ENCODE measurements around the gene AVEN. TPM values are rescaled to one million over a fixed set of nuclear protein-coding genes. Genes with fewer than 3 reads are reported as not detected.

AVEN gene
- polyA plus RNA-seq, 2 donors: 8.2 to 11.1 TPM

DNA sequence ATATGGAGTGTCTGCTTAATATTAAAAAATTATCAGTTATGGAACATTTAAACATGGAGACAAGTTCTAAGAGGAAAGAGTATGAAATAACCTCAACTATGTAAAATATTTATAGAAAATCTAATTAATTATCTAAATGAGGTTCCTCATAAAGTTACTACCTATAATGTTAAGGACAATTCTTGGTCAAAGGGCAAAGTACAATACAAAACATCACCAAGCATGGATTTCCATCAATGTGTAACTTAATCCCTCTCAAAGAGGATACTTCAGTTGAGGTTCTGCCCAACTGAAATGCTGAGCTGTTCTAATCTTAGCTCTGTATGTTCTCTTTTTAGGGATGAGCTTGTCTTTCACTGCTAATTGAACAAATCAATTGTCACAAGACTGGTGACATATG, 126.7 kb downstream of the AVEN start:
- no peaks in the 10 kb centered on the region for H3K36me3 ChIP-seq (ENCODE audit: control insufficient read depth in 2 of 2, insufficient read depth in 2 of 2, low read length in 1 of 2)
- H3K4me1 ChIP-seq (ENCODE audit: control insufficient read depth in 2 of 2, insufficient read depth in 2 of 2, low read length in 1 of 2): peaks cover 0 to 6% of the 10 kb centered on the region in 2 donors
- no peak overlapping the region for H3K4me3 ChIP-seq (ENCODE audit: low read depth in 1 of 2, low read length in 2 of 2)
- no peak overlapping the region for H3K27ac ChIP-seq (ENCODE audit: low read depth in 2 of 2, low read length in 1 of 2)
- H3K27me3 ChIP-seq (ENCODE audit: control insufficient read depth in 1 of 2, insufficient read depth in 2 of 2, low read length in 2 of 2): no peaks in the 10 kb centered on the region
- H3K9me3 ChIP-seq (ENCODE audit: control insufficient read depth in 2 of 2, insufficient read depth in 1 of 2, low read depth in 1 of 2, low read length in 1 of 2): no peaks in the 10 kb centered on the region

DNA sequence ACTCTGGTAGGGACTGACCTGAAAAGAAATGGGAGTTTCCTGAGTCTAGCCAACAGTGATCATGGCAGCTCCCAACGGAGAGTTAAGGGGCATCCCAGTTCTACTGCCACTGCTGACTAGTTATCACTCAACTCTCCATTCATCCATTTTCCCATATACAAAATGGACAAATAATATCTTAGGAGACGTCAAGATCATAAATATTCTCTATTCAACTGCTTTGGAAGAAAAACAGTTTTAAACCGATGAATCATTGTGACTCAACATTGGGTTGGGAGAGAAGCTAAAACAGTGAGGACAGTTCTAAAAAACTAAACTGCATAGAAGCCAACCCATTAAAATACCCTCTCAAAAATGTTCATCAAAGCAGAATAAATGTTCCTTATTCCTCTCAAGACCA, 128.3 kb downstream of the AVEN start:
- H3K27ac ChIP-seq (ENCODE audit: low read depth in 2 of 2, low read length in 1 of 2): no peak overlapping the region
- no peaks in the 10 kb centered on the region for H3K36me3 ChIP-seq (ENCODE audit: control insufficient read depth in 2 of 2, insufficient read depth in 2 of 2, low read length in 1 of 2)
- H3K4me1 ChIP-seq (ENCODE audit: control insufficient read depth in 2 of 2, insufficient read depth in 2 of 2, low read length in 1 of 2): peaks cover 0 to 4% of the 10 kb centered on the region in 2 donors
- no peaks in the 10 kb centered on the region for H3K27me3 ChIP-seq (ENCODE audit: control insufficient read depth in 1 of 2, insufficient read depth in 2 of 2, low read length in 2 of 2)
- no peak overlapping the region for H3K4me3 ChIP-seq (ENCODE audit: low read depth in 1 of 2, low read length in 2 of 2)
- H3K9me3 ChIP-seq (ENCODE audit: control insufficient read depth in 2 of 2, insufficient read depth in 1 of 2, low read depth in 1 of 2, low read length in 1 of 2): no peaks in the 10 kb centered on the region
- 75 to 79% methylated on average over 3 of the region's 3 CpGs for WGBS, 2 donors

DNA sequence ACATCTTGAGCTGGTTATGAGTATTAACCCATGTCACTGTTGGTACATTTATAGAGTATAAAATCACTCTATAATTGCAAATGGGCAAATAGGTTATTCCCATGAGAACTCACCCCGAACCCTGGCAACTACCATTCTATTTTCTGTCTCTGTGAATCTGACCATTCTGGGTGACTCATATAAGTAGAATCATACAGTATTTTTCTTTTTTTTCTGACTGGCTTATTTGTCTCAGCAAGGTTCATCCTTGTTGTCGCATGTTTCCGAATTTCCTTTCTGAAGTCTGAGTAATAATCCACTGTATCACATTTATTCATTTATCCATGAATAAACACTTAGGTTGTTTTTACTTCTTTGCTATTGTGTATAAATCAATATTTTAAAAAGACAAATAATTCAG, 130.6 kb downstream of the AVEN start:
- no peak overlapping the region for H3K4me3 ChIP-seq (ENCODE audit: low read depth in 1 of 2, low read length in 2 of 2)
- no peaks in the 10 kb centered on the region for H3K36me3 ChIP-seq (ENCODE audit: control insufficient read depth in 2 of 2, insufficient read depth in 2 of 2, low read length in 1 of 2)
- H3K27ac ChIP-seq (ENCODE audit: low read depth in 2 of 2, low read length in 1 of 2): no peak overlapping the region
- H3K4me1 ChIP-seq (ENCODE audit: control insufficient read depth in 2 of 2, insufficient read depth in 2 of 2, low read length in 1 of 2): no peaks in the 10 kb centered on the region
- 68 to 72% methylated on average over 3 of the region's 3 CpGs for WGBS, 2 donors
- H3K9me3 ChIP-seq (ENCODE audit: control insufficient read depth in 2 of 2, insufficient read depth in 1 of 2, low read depth in 1 of 2, low read length in 1 of 2): no peaks in the 10 kb centered on the region
- no peaks in the 10 kb centered on the region for H3K27me3 ChIP-seq (ENCODE audit: control insufficient read depth in 1 of 2, insufficient read depth in 2 of 2, low read length in 2 of 2)

DNA sequence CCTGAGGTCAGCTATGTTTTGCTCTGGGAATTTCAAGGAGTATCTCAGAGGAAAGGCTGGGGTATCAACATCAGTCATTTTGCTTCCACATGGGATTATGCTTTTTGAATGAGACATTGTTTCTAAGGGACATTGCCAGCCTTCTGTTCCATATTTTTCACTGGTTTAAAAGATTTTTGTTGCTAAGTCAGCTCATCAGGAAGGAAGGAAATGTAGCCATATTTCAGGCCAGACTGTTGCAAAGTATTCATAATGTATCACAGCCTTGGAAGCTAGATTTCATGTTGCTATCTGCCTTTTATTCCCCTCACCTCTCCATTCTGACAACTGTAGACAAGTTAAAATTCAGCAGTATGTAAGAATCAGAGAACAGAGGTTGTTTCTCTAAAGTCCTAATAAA, 131.7 kb downstream of the AVEN start:
- no peak overlapping the region for H3K4me3 ChIP-seq (ENCODE audit: low read depth in 1 of 2, low read length in 2 of 2)
- no peaks in the 10 kb centered on the region for H3K27me3 ChIP-seq (ENCODE audit: control insufficient read depth in 1 of 2, insufficient read depth in 2 of 2, low read length in 2 of 2)
- H3K27ac ChIP-seq (ENCODE audit: low read depth in 2 of 2, low read length in 1 of 2): no peak overlapping the region
- no peaks in the 10 kb centered on the region for H3K9me3 ChIP-seq (ENCODE audit: control insufficient read depth in 2 of 2, insufficient read depth in 1 of 2, low read depth in 1 of 2, low read length in 1 of 2)
- no peaks in the 10 kb centered on the region for H3K36me3 ChIP-seq (ENCODE audit: control insufficient read depth in 2 of 2, insufficient read depth in 2 of 2, low read length in 1 of 2)
- no peaks in the 10 kb centered on the region for H3K4me1 ChIP-seq (ENCODE audit: control insufficient read depth in 2 of 2, insufficient read depth in 2 of 2, low read length in 1 of 2)

DNA sequence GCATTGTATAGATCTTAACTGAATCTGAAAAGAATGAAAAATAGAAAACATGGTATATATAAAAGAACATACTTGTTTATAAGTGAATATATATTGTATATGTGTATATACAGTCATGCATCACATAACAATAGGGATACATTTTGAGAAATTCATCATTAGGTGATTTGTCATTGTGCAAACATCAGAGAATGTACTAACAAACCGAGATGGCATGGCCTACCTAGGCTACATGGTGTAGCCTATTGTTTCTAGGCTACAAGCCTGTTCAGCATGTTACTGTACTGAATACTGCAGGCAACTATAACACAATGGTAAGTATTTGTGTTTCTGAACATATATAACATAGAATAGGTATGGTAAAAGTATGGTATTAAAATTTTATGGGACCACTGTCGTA, 135.3 kb downstream of the AVEN start:
- Histone ChIP-seq H3K4me3 (ENCODE audit: low read depth in 1 of 2, low read length in 2 of 2) (no peak overlapping the region), H3K9me3 (ENCODE audit: control insufficient read depth in 2 of 2, insufficient read depth in 1 of 2, low read depth in 1 of 2, low read length in 1 of 2) (no peaks in the 10 kb centered on the region), H3K4me1 (ENCODE audit: control insufficient read depth in 2 of 2, insufficient read depth in 2 of 2, low read length in 1 of 2) (no peaks in the 10 kb centered on the region), H3K27me3 (ENCODE audit: control insufficient read depth in 1 of 2, insufficient read depth in 2 of 2, low read length in 2 of 2) (no peaks in the 10 kb centered on the region), H3K36me3 (ENCODE audit: control insufficient read depth in 2 of 2, insufficient read depth in 2 of 2, low read length in 1 of 2) (no peaks in the 10 kb centered on the region), H3K27ac (ENCODE audit: low read depth in 2 of 2, low read length in 1 of 2) (no peak overlapping the region)
- WGBS, 2 donors: 77 to 94% methylated on average over 2 of the region's 2 CpGs

DNA sequence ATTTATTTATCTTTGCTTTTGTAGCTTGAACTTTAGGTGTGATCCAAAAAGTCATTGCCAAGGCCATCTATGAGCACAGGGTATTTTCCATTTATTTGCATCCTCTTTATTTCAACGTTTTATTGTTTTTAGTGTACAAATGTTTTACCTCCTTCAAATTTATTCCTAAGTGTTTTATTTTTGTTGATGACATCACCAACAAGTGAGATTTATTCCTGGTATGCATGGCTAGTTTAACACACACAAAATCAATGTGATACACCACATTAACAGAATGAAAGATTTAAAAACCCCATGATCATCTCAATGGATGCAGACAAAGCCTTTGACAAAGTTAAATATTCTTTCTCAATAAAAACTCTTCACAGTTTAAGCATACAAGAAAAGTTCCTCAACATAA, 137.0 kb downstream of the AVEN start:
- H3K4me1 ChIP-seq (ENCODE audit: control insufficient read depth in 2 of 2, insufficient read depth in 2 of 2, low read length in 1 of 2): no peaks in the 10 kb centered on the region
- H3K4me3 ChIP-seq (ENCODE audit: low read depth in 1 of 2, low read length in 2 of 2): no peak overlapping the region
- WGBS, 2 donors: 0% methylated on average over 1 of the region's 1 CpG
- H3K27me3 ChIP-seq (ENCODE audit: control insufficient read depth in 1 of 2, insufficient read depth in 2 of 2, low read length in 2 of 2): no peaks in the 10 kb centered on the region
- no peaks in the 10 kb centered on the region for H3K9me3 ChIP-seq (ENCODE audit: control insufficient read depth in 2 of 2, insufficient read depth in 1 of 2, low read depth in 1 of 2, low read length in 1 of 2)
- no peaks in the 10 kb centered on the region for H3K36me3 ChIP-seq (ENCODE audit: control insufficient read depth in 2 of 2, insufficient read depth in 2 of 2, low read length in 1 of 2)
- no peak overlapping the region for H3K27ac ChIP-seq (ENCODE audit: low read depth in 2 of 2, low read length in 1 of 2)

DNA sequence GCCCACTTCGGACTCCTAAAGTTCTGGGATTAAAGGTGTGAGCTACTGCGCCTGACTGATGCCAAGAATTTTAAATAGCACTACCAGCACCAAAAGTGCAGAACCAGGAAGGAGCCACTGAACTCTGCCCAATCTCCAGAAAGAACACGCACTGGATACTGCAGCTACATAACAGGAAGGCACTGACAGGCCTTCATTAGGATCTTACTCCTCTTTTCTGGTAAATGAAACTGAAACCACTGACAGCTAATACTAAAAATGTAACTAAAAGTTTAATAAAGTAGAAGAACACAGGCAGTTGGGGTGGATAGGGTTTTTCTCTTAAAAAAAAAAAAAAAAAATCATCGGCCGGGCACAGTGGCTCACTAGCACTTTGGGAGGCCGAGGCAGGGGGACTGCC, 144.8 kb downstream of the AVEN start:
- H3K4me3 ChIP-seq (ENCODE audit: low read depth in 1 of 2, low read length in 2 of 2): no peak overlapping the region
- H3K4me1 ChIP-seq (ENCODE audit: control insufficient read depth in 2 of 2, insufficient read depth in 2 of 2, low read length in 1 of 2): no peaks in the 10 kb centered on the region
- no peaks in the 10 kb centered on the region for H3K9me3 ChIP-seq (ENCODE audit: control insufficient read depth in 2 of 2, insufficient read depth in 1 of 2, low read depth in 1 of 2, low read length in 1 of 2)
- no peaks in the 10 kb centered on the region for H3K36me3 ChIP-seq (ENCODE audit: control insufficient read depth in 2 of 2, insufficient read depth in 2 of 2, low read length in 1 of 2)
- 93% methylated on average over 6 of the region's 6 CpGs for WGBS, 2 donors
- no peaks in the 10 kb centered on the region for H3K27me3 ChIP-seq (ENCODE audit: control insufficient read depth in 1 of 2, insufficient read depth in 2 of 2, low read length in 2 of 2)
- no peak overlapping the region for H3K27ac ChIP-seq (ENCODE audit: low read depth in 2 of 2, low read length in 1 of 2)

DNA sequence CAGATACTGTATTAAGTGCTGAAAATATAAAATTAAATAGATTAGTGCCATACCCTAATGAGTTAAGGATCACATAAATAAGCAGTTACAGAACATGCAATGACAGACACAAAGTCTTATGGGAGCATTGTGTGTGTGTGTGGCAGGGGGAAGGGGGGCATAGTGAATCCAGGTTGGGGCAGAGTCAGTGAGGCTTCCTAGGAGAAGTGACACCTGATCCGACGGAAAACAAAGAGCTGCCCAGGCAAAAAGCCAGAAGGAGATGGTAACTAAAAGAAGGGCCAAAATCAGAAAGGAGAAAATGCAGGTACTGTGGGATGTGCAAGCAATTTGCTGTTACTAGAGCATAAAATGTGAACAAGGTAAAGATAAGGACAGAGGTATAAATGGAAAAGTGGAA, 150.8 kb downstream of the AVEN start:
- Histone ChIP-seq H3K36me3 (ENCODE audit: control insufficient read depth in 2 of 2, insufficient read depth in 2 of 2, low read length in 1 of 2) (no peaks in the 10 kb centered on the region), H3K4me3 (ENCODE audit: low read depth in 1 of 2, low read length in 2 of 2) (no peak overlapping the region), H3K27me3 (ENCODE audit: control insufficient read depth in 1 of 2, insufficient read depth in 2 of 2, low read length in 2 of 2) (no peaks in the 10 kb centered on the region), H3K9me3 (ENCODE audit: control insufficient read depth in 2 of 2, insufficient read depth in 1 of 2, low read depth in 1 of 2, low read length in 1 of 2) (no peaks in the 10 kb centered on the region), H3K4me1 (ENCODE audit: control insufficient read depth in 2 of 2, insufficient read depth in 2 of 2, low read length in 1 of 2) (no peaks in the 10 kb centered on the region), H3K27ac (ENCODE audit: low read depth in 2 of 2, low read length in 1 of 2) (no peak overlapping the region)
- WGBS, 2 donors: 50 to 71% methylated on average over 2 of the region's 2 CpGs

DNA sequence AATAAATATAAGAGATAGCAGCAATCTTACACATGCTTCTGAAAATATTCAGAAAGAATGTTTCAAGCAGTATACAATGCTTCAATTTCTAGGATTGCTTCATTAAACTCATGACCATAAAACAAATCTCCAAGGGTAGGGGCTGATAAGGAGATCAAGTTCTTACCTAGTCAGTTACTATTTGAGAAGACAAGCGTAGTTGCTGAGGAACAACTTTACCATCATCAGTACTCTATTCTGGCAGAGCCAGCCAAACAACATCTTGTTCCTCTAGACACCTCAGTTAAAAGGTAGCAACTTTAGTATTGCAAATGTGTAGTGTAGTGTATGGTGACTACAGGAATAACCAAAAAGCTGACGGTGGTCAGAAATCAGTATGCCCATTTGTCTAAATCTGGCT, 156.1 kb downstream of the AVEN start:
- Histone ChIP-seq H3K27me3 (ENCODE audit: control insufficient read depth in 1 of 2, insufficient read depth in 2 of 2, low read length in 2 of 2) (no peaks in the 10 kb centered on the region), H3K27ac (ENCODE audit: low read depth in 2 of 2, low read length in 1 of 2) (no peak overlapping the region), H3K9me3 (ENCODE audit: control insufficient read depth in 2 of 2, insufficient read depth in 1 of 2, low read depth in 1 of 2, low read length in 1 of 2) (no peaks in the 10 kb centered on the region), H3K4me3 (ENCODE audit: low read depth in 1 of 2, low read length in 2 of 2) (no peak overlapping the region), H3K36me3 (ENCODE audit: control insufficient read depth in 2 of 2, insufficient read depth in 2 of 2, low read length in 1 of 2) (no peaks in the 10 kb centered on the region), H3K4me1 (ENCODE audit: control insufficient read depth in 2 of 2, insufficient read depth in 2 of 2, low read length in 1 of 2) (no peaks in the 10 kb centered on the region)
- WGBS, 2 donors: 93 to 95% methylated on average over 2 of the region's 2 CpGs

DNA sequence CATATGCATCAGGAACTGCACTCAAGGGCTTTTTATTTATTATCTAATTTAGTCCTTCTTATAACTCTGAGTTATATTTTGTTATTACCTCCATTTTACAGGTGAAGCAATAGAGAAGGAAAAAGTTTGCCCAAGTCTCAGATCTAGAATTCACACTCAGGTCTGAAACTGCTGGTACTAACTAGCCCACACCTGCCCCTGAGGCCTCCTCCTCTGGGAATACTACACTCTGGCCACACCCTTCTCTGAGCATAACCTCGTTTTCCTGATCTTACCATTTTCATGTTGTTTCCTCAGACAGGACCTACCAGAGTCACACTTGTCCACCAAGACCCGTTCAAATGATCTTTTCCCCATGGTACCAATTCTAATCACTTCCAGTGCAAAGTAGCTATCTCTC, 164.8 kb downstream of the AVEN start:
- Histone ChIP-seq H3K27ac (ENCODE audit: low read depth in 2 of 2, low read length in 1 of 2) (no peak overlapping the region), H3K4me3 (ENCODE audit: low read depth in 1 of 2, low read length in 2 of 2) (no peak overlapping the region), H3K9me3 (ENCODE audit: control insufficient read depth in 2 of 2, insufficient read depth in 1 of 2, low read depth in 1 of 2, low read length in 1 of 2) (no peaks in the 10 kb centered on the region), H3K36me3 (ENCODE audit: control insufficient read depth in 2 of 2, insufficient read depth in 2 of 2, low read length in 1 of 2) (no peaks in the 10 kb centered on the region), H3K4me1 (ENCODE audit: control insufficient read depth in 2 of 2, insufficient read depth in 2 of 2, low read length in 1 of 2) (no peaks in the 10 kb centered on the region), H3K27me3 (ENCODE audit: control insufficient read depth in 1 of 2, insufficient read depth in 2 of 2, low read length in 2 of 2) (no peaks in the 10 kb centered on the region)
- WGBS, 2 donors: 67 to 70% methylated on average over 2 of the region's 2 CpGs
